Astrocyte of the hippocampus (primary cell): ENCODE data around the gene TJAP1.
"Not testable (repeated sequence)": the region's sequence is repeated elsewhere in the genome, so short reads cannot be mapped to it uniquely, and the experiment has no call there.

Experiments used
- DNase-seq: peaks from one replicate; pipeline ENCODE4 v3.0.0; 2011; ENCODE audit warnings: low read depth, low spot score

The TJAP1 gene

DNA sequence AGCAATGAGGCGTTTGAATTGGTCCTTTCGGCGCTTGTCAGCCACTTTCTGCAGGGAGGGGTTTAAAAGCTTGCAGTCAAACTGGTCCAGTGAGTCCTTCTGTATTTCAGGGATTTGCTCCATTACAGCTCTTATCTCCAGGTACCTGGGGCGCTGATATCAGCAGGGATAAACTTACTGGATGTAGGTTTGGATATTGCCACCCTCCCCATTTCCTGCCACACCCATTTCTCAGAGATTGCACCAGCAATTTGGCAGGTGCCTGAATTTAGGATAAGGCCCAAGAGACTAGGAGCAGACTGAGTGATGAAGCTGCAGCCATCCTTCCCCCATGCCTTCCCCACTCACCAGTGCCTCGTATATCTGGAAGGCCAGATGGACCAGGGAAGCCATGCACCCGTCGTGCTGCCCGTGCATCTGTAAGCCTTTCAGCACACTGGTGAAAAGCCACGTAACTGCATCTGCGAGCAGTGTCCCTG lies 47.2 kb downstream of the TJAP1 start:
- no peak for DNase-seq

DNA sequence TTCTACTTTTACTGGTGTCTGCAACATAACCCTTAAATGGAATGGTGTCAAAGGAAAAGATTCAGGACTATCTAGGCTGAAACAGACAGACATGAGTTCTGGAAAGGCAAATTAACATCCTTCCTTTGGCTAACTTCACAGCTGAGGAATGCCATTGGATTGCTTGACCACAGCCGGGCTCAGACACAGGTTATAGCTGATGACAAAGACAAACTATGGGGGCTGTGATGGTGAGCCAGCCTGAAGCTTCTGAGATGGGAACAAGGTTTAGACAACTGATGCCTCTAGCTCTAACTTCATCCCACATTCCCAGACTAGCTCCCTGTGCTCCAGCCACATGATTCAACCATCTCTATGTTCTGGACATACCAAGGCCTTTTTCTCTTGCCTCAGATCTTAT lies 54.8 kb downstream of the TJAP1 start:
- DNase-seq = peak; percentile 62

DNA sequence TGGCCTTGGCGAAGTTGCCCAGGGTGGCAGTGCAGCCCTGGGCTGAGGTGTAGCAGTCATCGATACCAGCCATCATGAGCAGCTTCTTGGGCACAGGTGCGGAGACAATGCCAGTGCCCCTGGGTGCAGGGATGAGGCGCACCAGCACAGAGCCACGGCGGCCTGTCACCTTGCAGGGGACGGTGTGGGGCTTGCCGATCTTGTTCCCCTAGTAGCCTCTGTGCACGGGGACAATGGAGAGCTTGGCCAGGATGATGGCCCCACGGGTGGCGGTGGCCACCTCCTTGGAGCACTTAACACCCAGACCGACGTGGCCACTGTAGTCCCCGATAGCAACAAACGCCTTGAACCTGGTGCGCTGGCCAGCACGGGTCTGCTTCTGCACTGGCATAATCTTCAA lies 61.6 kb downstream of the TJAP1 start:
- not testable (repeated sequence) for DNase-seq

DNA sequence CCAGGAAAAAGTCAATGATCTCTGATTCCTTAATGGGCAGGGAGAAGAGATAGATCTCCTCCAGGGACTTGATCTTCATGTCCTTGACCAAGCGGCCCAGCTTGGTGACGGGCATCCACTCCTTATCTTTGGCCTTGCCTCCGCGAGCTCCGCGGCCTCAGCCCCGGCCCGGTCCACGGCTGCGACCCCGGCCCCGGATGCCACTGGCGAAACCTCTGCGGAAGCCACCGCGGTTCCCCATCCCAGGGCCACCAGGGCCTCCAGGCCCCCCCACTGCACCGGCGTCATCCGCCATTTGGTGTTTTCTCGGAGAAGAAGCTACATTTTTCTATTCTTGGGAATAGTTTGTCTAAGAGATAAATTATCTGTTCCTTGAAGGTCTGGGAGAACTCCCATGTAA lies 62.0 kb downstream of the TJAP1 start:
- not testable (repeated sequence) for DNase-seq

DNA sequence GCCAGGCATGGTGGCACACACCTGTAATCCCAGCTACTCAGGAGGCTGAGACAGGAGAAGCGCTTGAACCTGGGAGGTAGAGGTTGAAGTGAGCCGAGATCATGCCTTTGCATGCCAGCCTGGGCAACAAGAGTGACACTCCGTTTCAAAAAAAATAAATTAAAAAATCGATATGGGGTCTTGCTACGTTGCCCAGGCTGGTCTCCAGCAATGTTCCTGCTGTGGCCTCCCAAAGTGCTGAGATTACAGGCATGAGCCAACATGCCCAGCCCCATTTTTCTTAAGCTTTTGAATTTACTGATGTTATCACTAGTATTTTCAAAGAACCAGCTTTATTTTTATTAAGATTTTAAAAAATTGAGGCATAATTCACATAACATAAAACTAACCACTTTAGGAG lies 63.1 kb downstream of the TJAP1 start:
- no peak for DNase-seq

DNA sequence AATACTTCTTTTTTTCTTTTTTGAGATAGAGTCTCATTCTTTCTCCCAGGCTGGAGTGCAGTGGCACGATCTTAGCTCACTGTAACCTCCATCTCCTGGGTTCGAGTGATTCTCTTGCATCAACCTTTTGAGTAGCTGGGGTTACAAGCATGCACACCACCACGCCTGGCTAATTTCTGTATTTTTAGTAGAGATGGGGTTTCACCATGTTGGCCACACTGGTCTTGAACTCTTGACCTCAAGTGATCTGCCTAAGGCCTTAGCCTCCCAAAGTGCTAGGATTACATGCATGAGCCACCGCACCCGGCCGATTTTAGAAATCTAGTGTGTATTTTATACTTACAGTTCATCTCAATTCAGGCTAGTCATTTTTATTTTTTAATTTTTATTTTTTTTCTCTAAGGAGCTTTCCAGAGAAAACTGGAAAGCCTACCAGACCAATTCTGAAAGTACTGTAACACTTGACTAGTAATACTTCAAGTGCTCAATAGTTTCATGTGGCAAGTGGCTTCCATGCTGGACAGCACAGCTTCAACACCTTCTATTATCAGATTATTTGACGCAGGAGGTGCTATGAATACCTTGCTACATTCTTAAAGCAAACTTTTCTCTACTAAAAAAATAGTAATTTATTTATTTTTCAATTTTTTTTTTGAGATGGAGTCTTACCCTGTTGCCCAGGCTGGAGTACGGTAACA lies 64.6 kb downstream of the TJAP1 start:
- no peak for DNase-seq

DNA sequence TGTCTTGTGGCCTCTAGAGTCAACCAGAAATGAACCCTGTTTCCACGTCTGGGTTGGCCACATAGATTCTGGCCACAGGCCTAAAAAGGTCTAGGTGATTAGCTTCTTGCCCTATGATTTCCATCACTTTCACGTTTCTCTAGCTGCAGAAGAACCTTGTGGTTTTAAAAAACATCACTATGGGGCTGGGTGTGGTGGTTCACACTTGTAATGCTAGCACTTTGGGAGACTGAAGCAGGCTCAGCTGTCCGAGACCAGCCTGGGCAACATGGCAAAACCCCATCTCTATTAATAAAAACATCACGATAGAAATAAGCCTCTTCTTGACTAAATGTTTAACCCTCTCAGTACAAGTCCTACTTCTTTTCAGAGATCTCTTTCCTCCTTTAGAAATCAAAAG lies 67.1 kb downstream of the TJAP1 start:
- DNase-seq = no peak

DNA sequence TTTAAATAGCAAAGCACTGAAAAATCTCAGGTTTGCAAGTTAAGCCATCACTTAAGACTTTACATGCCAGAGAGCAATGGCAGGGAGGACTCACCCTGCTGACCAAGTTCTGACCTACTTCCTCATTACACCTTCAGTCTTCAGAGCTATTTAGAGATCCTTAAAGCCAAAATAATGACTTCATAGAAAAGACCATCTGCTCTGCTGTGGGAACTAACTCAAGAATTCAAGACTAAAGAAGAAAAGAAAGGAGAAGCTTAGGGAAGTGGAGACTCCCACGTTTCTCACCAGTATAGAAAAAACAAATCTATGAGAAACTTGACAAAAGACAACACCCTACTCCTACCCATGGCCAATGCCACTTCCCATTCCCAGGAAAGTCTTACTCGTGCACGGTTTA lies 69.9 kb downstream of the TJAP1 start:
- DNase-seq = no peak
